Femur (tissue), 1 donor: ENCODE measurements around the gene SLIT3.

Experiments
- DNase-seq: peaks from one replicate; pipeline ENCODE4 v3.0.0-alpha.2; 2017

SLIT3 gene

GRCh38 chr5:168979135-168979534, 321.8 kb downstream of the SLIT3 start:
- no peak for DNase-seq

DNA sequence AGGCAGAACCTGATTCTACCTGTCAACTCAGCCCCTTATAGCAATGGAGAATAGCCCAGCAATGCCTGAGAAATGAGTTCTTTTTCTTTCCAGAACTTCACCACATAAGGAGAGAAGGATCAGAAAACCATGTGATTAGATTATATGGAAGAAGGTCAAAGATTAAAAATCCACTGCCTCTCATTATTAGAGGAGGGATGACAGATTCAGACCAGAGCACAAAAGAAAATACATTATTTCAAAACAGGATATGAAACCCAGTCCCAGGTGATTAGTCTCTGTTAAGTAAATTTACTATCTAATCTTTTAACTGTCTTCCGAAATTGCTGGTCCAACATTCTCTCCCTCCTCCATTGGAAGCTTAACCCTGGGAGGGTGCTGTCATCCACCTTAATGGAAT, 322.4 kb downstream of the SLIT3 start:
- DNase-seq = no peak

DNA sequence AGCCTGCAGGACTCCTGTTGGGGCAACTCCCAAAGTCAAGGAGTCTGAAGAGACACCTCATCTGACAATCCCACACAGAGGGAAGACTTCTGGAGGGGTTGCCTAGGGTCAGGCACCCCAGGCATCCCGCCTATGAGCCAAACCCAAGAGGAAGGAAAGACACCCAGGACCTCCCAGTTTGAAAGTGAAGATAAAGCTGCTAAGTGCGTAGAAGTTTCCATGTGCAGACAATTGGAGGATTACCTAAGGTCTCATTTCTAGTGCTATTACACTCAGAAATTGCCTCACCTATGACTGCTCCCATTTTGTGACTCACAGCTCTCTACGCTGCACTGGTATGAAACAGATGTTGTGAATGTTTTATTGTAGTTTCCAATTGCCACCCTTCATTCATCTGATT, 322.9 kb downstream of the SLIT3 start:
- DNase-seq = no peak

DNA sequence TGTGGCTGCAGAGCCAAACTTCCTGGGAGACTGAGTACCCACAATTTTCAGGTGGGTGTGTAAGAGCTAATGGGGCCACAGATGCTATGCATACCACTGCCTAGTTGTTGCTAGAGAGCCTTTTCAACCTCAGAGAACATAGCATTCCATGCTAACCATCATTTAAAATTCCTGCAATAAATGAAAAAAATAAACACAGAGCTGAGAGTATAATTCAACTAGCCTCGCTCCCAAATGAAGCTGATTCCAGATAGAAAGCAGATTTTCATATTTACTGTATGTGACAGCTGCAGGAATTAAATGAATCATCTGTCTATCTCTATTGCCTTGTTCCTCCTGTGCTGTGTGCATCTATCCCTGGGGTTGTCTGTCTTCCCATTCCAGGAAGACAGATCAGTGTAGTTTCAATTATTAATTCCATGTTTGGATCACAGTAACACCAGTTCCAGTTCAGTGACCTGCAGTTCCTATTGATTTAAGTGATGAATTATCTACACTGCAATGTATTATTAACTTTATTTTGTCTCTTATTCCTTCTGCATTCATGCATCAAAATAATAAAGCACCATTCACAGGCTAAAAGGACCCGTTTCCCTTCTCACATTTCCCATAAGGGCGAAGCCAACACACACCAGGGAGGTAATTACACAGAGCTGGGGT, 324.5 kb downstream of the SLIT3 start:
- no peak for DNase-seq

DNA sequence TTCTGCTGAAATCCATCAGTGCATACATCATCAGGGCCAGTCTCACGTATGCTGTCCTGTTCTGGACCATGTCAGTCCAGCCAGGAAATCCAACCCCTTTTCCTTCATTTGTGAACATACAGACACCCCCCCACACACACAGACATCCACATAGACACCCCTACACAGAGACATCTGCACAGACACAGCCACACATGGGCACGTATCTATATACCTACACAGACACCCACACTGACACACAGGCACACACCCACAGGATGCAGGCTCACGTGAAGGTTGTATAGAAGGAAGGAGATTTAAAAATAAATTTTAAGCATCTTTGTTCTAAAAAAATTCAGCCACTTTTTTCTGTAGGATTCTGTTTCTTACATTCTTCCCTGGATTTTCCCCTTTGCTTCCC, 325.6 kb downstream of the SLIT3 start:
- DNase-seq = no peak

- DNase-seq = no peak
Observed at GRCh38 chr5:168974082-168974481, 326.9 kb downstream of the SLIT3 start.

DNA sequence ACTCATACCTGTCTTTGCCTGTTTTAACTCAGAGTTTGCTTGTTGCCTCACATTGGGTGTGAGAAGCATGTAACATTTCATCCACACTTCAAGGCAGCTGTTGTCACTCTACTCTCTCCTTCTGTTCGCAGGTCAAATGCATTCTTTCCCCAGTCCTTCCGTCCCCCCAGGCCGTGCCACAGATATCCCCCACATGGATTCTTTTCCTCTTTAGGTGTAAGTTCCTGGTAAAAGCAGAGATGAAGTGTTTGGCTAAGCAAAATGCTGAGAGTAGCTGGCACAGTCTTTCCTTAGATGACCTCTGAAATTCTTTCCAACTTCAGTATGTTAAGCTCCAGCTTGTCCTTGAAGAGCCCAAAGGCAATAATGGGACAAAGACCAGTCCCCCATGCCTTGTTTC, 328.2 kb downstream of the SLIT3 start:
- DNase-seq = no peak

- no peak for DNase-seq
Observed at GRCh38 chr5:168971100-168971499, 329.8 kb downstream of the SLIT3 start.

GRCh38 chr5:168969326-168969886, 331.5 kb downstream of the SLIT3 start:
- DNase-seq = no peak

DNA sequence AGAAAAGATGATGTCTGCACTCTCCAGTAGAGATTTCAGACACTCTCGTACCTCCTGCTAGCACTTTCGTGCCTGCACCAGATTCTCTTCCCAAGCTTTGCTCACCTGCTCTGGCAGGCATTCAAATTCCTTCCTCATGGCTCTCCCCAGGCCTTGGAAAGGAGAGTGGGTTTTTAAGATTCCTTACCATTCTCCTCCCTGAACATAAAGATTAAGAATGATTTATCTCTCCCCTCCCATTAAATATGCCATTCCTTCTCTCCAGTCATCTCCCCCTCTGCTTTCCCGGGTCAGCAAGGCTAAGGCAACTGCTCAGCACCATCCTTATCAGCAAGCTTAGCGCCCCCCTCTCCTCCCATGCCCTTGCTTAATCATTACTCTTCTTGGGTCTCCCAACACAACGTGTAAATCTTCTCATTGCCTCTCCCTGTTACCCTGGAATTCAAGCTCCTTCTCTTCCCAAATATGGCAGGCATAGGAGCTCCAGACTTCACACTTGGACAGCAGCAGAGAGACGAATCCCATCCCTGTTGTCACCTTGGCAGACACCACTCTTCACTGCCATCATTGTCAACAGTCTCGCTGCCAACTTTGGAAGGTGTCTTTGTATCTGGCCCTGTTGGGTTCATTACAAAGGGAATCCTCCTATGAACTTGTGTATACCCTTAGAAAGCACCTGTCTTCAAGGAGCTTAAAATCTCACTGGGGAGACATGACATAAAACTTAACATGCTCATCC, 332.9 kb downstream of the SLIT3 start:
- no peak for DNase-seq

DNA sequence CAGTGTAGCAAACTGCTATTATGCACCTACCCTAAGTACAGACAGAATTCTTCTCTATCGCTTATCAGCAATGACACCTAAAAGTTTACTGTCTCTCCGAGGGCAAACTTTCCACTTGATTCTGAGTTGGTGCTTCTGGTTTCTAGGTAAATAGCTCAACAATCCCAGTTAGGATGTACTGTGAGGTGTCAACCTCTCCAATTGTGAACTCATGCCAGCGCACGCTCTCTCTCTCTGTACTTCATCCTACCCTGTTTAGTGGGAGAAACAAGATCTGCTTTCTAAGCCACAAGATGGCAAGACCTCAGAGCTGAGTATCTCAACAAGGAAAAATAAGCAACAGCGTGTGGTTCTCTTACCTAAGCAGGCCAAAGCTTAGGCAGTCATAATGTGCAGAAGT, 335.3 kb downstream of the SLIT3 start:
- DNase-seq = no peak

DNA sequence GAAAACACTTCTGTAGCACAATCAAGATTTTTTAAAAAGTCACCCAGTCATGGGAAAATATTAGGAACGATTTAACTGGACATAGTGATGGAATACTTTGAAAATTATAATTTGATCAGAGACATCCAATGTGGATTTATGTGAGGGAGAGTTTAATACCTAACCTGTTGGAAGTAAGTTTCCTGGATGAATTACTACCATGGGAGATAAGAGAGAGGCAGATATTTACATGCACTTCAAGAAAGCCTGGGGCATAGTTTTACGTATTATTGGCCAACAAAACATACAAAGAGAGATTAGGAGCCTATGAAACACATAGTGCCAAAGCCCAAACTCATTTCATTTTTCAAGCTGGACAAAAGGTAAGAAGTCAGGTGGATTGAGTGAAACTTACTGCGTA, 336.8 kb downstream of the SLIT3 start:
- DNase-seq = no peak

- DNase-seq = no peak
Observed at GRCh38 chr5:168962306-168962705, 338.6 kb downstream of the SLIT3 start.

DNA sequence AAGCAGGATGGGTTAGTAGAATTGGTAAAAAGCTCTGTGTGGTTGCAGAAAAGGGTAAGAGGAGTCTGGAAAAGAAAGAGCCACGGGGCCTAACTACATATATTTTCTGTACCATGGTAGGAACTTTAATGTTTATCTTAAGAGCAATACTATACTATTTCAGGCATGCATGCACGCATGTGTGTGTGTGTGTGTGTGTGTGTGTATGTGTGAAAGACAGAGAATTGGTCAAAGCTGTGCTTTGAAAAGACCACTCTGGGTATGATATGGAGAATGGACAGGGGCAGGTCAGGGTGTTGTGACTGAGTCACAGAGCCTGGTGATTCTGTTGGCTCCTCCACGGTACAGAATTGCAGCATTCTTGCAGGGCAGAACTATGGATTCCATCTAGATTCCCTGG, 339.3 kb downstream of the SLIT3 start:
- DNase-seq = no peak

GRCh38 chr5:168960497-168960896, 340.4 kb downstream of the SLIT3 start:
- no peak for DNase-seq

DNA sequence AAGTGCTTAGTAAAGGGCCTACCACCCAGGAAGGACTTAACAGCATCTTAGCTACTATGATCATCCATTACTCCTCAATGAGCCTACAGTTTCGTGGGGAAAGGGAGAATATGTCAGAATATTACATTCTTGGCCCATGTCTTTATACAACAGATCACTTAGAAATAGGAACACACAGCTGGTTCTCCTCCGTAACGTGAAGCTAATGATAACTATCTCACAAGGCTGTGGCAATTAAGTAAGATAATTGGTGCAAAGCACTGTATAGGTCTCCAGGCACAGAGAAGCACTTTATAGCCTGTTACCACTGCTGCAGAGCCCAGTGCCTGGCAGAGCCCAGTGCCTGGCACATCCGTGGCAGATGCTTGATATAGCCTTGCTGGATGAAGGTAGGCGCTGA, 347.6 kb downstream of the SLIT3 start:
- no peak for DNase-seq

- DNase-seq = no peak
Observed at GRCh38 chr5:168952196-168952595, 348.7 kb downstream of the SLIT3 start.

GRCh38 chr5:168951769-168952168, 349.2 kb downstream of the SLIT3 start:
- no peak for DNase-seq

DNA sequence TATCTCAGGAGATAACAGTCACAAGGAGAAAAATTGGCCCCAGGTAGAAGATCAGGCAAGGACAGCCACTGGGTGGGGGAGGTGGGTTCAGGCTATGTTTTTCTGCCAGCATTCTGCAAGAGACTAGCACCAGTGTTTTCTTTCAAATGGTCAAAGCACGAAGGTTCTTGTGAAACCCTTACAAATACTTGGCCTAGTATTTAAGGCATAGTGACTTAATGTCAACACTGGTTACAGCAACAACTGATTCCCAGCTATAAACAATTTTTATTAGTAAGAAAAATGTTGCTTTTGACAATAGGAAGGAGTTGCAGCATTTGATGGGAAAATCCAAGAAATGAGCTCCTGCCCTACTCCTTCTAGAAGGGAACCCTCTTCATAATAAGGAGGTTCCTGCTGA, 349.6 kb downstream of the SLIT3 start:
- DNase-seq = no peak

- DNase-seq = no peak
Observed at GRCh38 chr5:168950241-168950951, 350.5 kb downstream of the SLIT3 start.

DNA sequence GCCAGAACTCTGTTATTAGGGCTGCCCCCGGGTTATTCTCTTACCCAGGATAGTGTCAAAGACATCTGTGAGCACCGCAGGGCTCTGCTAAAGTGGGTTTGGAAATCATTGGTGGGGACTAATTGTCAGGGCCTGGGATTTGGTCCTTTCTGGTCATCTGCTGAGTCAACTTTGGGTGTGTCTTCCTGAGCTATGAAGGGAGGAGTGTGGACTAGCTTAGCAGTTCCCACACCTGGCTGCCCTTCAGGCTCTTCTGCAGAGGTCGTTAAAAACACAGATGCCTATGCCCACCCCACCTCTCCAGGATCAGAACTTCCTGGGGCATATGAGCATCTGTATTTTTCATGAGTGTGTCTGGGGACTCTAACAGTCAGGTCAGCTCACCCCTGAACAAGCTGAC, 352.2 kb downstream of the SLIT3 start:
- DNase-seq = no peak

- DNase-seq = peak; percentile 50
Observed at GRCh38 chr5:168947212-168947868, 353.6 kb downstream of the SLIT3 start.

- DNase-seq = no peak
Observed at GRCh38 chr5:168946363-168946762, 354.6 kb downstream of the SLIT3 start.
